GM19397 (cell line): Measurements from ENCODE around the gene EVL.

Source experiments
- ATAC-seq: cut with Tn5 transposase; IDR thresholded peaks from one replicate; pipeline ENCODE4 v1.9.1; 2021; ENCODE audit warnings: mild to moderate bottlenecking, moderate library complexity; ENCODE audit not compliant: unreplicated experiment

EVL gene

DNA sequence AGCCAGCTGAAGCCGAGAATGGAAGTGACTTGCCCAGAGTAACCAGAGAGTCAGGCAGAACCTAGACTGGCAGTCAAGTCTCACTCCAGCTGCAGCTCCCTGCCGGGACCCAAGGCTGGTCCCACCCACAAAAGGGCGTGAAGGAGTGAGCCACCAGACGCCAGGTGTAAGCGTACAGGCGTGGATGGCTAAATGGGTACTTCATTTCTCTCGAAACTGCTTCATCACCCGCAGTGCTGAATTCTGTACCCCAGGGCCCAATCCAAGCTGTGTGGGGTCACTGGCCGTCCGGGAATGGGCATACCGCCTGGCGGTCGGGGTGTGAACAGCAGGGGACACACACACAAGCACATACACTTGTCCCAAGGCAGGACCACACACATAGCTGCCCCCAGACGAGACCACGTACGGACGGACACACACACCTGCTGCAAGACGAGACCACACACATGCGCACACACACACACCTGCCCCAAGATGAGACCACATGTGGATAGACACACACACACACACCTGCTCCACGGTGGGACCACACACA, 59.4 kb downstream of the EVL start:
- no peak for ATAC-seq

DNA sequence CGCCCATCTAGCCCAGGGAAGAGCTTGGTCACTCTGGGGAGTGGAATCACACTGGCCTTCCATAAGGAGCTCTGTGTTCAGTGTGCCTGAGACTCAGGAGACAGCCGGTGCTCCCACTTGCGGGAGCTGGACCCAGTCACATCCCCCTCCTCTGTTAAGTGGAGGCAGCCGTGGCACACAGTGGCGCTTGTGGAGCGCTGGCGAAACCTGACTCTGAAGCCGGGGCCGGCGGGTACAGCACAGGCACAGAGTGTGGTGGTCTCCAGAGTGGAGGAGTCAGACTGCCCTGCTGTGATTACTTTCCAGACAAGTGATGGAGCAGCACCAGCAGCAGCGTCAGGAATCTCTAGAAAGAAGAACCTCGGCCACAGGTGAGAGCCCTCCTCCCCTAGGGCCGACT, 61.2 kb downstream of the EVL start:
- ATAC-seq: no peak

DNA sequence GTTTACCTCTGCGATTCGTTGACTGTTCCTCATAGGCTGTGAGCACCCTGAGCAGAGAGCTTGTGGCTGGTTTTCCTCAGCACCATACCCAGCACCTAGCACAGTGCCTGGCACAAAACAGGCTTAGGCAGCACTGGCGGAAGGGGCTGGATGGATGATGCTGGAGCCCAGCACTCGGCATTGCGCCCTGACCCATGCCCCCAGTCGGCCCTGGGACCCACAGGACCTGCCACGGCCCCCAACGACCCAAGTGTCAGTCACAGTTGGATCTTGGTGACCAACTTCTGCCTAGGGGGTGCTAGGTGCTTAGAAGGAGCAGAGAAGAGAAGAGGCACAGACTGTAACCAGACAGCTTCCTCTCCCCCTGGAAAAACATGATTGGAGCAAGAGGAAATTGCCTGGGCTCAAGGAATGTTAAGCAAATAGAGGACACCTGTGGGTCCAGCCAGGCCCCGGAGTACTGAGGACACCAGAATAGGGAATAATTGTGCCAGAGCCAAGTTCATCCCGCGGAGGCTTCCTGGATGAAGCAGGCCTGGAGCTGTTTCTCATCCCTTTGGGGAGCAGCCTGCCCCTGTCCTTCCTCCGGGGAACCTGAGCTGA, 62.7 kb downstream of the EVL start:
- no peak for ATAC-seq

DNA sequence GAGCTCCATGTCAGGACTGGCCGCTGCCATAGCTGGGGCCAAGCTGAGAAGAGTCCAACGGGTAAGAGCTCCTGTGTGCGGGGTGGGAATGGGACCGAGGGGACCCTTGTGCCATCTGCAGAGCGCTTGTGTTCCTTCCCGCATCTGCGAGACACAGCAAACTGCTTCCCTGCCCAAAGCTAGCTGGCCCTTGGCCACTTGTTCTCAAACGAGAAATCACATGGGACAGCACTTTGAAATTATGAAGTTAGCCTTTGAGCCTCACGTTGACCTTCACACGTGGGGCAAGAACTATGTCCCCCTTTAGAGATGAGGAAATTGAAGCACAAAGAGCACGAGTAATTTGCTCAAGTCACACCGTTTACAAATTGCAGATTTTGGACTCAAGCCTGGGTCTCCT, 63.5 kb downstream of the EVL start:
- no peak for ATAC-seq

DNA sequence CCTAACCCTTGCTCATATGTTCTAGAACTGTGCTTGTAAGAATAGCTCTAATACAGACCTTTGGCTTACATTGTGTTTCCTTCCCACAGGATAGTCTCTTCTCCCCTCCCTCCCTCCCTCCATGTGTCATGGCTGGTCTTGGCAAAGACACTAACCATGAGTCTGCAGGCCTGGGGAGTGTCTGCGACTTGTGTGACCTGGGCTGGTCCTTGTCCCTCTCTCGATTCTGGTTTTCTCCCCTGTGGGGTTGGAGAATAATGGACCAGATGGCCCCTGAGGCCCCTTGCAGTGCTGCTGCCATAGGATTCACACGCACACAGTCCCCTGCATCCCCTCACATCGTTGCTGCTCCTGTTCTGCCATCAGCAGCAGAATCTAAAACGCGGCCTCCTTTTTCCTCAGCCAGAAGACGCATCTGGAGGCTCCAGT, 64.0 kb downstream of the EVL start:
- ATAC-seq: no peak

DNA sequence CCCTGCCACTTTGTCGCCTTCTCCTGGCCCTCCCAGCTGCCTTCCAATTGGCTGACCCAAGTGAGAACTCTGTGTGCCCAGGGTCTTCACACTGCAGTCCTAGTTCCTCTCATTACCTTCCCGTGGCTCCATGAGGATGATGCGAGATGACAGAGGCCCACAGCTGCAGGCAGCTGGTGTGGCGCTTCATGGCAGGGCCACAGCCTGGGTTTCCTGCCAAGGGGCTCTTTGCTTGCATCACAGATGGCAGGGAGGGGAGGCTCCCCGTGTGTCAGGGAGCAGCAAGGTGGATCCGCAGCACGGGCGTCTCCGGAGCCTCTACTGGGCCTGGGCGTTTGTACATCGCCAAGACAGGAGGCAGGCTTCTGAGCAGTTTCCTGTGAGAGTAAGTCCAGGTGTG, 65.3 kb downstream of the EVL start:
- no peak for ATAC-seq

DNA sequence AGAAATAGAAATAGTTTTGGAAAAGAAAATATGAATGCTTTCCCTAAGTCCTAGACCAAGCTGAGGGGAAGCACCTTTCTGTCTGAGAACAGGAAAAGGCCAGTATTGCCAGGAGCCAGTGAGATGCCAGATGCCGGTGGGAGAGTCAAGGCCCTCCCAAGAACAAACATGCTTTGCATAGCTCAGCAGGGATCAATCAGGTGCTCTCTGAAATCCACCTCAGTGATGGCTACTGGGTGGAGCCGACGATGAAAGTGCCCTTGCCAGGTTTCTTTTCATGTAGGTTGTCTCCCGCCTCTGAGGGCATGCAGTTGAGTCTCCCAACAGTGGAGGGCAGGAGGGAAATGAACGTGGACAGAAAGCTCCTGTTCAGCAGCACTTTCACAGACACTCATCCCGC, 66.0 kb downstream of the EVL start:
- ATAC-seq: no peak

DNA sequence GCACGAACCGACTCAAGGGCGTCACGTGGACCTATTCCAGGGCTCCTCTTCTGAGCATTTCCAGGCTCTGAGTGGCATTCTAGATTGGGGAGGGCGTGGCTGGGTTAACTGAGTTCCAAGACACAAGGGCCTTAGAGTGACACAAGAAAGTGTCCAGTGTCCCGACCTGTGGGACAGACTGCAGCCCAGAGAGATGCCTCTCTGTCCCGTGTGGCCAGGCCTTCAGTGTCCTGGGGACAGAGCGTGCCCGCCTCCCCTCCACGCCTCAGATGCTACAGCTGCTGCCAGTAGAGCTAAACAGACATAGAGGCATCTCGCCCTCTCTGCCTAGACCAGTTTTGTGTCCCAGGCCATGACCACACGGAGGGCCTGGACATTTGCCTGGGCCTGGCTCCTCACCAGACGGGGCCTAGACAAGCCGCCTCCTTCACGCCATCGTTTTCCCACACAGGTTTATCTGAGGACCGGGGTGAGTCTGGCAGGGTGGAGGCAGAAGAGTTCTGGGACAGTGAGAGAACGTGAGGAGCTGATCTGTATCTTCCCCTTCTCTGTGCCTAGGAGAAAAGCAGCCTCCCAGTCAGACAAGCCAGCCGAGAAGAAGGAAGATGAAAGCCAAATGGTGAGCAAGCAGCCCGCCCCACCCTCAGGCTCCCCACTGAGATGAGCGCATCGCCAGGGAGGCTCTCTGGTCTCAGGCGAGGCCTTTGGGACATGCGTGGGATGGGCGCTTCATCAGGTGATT, 67.1 kb downstream of the EVL start:
- ATAC-seq: no peak

DNA sequence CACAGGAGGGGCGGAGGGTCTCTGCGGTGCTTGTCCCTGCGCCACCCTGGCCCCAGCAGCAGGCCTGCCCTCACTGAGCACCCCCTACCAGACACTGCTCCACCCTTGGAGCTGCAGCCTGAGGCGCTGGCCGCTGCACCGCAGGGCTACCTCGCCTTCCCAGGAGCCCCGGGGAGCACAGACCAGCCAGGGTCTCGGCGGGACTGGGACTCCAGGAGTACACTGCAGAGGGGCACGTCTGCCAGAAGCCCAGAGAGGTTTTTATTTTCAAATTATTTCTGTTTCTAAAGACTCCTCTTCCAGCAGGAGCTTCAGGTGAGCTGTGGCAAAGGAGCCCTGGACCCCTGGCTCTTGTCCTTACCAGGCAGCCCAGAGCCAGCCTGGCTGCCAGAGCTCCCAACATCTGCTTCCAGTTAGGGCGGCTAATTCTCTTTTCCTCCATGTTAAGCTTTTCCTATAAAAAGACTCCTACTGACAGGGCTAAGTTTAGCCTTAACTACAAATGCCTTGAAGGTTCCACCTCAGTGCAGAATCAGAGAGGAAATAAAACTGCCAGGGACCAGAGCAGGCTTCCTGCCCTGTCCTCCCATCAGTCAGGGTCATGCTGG, 67.8 kb downstream of the EVL start:
- ATAC-seq: no peak

DNA sequence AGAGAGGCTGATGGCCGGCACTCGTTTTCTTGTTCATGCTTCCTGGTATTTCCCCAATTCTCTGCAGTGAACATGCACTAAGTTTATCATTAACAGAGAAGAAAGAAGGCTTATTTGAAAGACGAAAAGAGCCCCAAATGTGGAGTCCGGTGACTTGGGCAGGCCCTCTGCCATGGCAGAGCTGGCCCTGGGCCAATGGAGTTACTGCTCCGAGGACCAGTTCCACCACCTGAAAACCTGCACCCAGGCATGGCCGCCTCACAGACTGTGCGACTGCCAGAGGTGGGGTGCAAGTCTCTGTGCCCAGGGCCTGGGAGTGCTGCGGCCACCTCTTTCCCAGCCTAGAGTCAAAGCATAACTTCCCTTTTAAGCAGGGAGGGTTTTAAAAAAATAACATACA, 69.4 kb downstream of the EVL start:
- ATAC-seq: no peak

DNA sequence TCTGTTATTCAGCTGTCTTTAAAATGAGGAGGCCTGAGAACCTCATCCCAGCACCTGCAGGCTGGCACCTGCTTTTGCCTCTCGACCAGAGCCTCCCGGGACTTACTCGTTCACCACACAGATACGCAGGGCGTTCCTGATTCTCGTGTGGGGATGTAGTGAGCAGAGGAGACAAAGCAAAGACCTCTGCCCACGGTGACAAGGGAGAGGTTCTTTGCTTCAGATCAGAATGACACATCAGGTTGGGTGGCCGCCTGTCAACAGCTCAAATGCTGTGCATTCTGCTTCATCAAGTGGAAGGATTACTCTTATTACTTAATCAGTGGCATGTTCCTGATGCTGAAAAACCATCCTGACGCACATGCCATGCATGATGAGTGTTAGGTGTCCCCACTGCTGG, 69.9 kb downstream of the EVL start:
- no peak for ATAC-seq

DNA sequence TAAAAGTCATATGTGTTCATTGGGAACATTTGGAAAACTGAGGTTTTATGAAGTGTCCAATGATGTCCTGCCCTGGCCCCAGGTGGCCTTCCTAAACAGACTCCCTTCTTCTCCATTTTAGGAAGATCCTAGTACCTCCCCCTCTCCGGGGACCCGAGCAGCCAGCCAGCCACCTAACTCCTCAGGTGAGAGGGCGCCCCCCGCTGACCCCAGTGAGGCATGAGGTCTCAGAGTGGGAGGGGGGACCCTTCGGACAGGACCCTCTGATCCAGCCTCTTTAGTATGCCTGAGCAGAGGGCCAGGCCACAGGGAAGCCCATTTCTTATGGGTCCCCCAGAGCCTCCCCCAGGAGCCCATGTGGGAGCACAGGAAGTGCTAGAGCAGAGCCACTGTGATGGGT, 70.6 kb downstream of the EVL start:
- no peak for ATAC-seq

DNA sequence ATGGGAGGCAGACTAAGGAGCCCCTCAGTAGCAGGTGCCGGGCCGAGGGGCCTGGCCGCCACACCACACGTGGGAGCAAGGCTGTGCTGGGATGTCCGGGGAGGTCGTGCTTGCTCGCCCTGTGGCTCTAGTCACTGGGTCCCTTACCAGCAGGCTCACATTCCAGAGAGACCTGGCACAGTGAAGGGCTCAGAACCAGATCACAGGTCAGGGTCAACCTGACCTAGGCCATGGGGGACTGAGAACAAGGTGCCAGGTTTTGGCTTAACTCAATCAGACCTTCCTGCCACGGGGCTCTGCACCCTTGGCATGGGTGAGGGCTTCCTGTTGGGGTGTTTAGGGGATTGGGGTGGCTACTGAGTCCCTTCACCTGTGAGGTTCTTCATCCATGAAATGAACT, 72.0 kb downstream of the EVL start:
- ATAC-seq: no peak

DNA sequence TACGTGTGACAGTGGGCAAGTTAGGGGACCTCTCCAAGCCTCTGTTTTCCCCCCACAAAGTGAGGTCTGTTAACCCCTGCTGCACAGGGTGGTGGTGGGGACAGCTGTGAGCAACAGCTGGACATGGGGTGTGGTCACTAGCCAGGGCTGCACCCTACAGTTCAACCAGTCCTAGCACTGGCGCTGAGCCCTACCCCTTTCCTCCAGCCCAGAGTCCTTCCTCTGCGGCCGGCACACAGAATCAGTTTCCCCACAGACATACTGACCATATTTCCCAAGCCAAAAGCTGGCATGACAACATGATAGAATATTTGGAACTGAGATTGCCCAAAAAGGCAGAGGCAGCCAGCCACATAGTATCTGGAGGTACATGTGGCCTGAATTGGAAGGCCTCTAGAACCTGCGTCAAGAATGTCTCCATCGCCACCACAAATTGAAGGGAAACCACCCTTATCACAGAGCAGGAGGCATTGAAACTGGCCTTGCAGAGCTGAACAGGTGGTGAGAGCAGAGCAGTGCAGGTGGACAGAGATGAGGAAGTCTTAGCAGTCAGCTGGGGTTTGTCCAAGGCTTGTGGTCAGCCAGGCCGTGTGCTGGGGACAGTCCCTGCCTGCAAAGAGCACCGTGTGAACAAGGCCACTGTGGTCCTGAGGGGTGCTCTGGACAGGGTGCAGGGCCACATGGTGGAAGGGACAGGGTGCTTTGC, 73.0 kb downstream of the EVL start:
- ATAC-seq: no peak

DNA sequence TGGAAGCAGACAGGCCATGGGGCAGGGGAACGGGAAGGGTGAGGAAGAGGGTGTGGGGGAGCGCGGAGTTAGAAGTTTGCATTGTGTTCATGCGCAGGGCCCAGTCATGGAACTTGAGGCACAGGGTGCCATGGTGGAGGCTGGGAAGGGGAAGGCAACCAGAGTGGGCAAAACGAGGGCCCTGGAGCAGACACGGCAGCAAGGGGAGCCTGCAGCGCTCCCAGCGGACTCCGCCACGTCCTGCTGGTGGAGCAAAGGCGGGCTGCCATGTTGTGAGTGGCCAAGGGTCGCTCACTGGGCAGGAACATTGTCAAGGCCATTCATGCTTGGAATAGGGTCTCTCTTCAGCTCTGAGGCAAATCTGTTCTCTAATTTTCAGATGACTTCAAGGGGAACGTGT, 73.7 kb downstream of the EVL start:
- no peak for ATAC-seq

DNA sequence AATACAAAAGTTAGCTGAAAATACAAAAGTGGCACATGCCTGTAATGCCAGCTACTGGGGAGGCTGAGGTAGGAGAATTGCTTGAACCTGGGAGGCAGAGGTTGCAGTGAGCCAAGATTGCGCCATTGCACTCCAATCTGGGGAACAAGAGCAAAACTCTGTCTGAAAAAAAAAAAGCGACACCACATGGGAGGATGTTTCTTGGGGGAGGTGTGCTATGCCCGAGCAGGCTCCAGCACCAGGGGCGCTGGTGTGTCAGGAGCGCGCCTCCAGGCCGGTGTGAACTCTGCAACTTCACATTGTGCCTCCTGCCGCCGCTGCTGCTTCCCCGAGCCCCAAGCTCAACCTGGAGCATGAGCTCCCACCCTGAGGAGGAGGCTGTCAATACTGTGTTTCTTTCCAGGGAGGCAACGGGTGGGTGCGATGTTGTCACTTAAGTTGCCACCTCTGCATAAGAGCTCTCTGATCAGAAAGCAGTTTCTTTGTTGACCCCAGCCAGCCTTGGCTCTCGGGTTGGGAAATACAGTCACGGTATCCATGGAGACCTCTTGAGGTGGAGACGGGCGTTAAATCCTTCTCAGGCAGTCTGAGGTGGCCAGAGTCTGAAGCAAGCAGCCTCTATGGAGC, 75.3 kb downstream of the EVL start:
- ATAC-seq: no peak

DNA sequence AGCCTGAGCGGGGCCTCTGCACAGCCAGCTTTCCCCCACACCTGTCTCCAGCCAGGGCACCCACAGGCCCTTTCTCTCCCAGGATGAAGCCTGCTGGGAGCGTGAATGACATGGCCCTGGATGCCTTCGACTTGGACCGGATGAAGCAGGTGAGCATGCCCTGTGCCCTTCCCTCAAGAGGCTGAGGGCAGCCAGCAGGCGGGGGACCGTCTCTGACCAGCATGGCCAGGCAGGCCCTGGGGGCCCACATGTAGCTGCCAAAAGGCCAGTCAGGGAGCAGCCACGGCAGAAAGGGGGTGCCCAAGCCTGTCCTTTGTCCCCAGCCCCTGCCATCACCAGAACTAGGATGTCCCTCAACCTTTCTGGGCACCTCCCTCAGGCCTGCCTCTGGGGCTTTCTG, 75.9 kb downstream of the EVL start:
- ATAC-seq: no peak

DNA sequence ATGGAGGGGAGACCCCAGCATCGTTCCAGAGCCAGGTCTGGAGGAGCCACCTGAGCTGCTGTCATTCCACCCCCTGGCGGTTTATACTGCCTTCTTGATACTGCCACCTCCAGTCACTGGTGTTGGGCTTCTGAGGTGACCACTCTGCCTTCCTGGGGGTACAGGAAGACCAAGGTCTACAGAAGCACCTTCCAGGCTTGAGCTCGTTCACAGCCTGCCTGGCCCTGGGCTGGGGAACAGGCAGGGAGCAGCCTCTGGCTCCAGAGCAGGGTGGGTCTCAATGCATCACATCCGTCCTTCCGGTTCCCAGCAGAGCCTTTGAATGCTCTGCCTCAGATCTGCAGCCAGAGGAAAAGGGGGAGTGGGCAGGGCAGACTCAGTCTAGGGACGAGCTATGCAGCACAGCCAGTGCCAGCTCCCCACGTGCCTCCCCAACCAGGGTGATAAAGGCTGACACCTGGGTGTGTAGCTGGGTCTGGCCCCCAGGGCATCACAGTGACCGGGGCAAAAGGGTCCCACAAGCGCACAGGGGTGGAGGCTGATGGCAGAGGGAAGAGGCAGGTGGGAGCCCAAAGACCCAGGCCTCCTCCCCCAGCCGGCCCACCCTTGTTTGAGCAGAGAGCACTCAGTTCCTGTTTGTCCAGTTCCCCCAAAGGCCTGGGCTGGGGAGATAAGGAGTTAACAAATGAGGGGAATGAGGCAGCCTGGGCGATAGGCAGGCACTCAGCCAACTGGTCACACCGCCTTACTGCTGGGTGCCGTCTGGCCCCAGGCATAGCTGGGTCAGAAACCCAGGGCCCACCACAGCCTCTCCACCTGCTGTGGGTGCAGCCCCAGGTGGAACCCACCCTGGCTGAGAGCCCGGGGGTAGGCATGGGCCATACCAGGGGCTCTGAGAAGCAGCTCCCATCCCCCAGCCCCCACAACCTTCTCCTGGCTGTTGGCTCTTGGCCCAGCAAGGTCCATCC, 77.1 kb downstream of the EVL start:
- no peak for ATAC-seq

DNA sequence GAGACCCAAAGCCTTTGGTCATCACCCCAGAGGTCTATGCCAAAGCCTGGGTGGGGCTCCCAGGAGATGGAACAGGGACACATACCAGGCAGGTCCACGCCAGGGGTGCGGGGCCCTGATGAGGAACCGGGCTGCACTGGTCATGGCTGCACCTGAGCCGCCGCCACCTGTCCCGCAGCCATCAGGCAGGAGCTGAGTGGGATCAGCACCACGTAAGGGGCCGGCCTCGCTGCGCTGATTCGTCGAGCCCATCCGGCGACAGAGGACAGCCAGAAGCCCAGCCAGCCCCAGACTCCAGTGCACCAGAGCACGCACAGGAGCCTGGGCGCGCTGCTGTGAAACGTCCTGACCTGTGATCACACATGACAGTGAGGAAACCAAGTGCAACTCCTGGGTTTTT, 78.3 kb downstream of the EVL start:
- no peak for ATAC-seq

DNA sequence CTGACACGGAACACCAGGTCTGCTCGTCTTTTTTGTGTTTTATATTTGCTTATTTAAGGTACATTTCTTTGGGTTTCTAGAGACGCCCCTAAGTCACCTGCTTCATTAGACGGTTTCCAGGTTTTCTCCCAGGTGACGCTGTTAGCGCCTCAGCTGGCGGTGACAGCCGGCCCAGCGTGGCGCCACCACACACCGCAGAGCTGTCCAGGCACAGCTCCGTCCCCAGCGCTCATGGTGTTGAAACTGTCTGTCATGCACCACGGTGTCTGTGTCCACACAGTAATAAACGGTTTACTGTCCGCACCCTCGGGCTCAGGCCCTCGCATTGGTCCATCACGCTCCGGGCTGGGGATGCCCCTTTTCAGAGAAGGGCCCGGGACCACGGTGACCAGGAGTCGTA, 78.7 kb downstream of the EVL start:
- no peak for ATAC-seq
